ENCODE data around the gene ZNF185. TPM values are rescaled to one million over a fixed set of nuclear protein-coding genes. Genes with fewer than 3 reads are reported as not detected.

The ZNF185 gene
- total RNA-seq, 4 donors from 2014 or later = 0.56 to 2.2 (median 1.3) TPM

DNA sequence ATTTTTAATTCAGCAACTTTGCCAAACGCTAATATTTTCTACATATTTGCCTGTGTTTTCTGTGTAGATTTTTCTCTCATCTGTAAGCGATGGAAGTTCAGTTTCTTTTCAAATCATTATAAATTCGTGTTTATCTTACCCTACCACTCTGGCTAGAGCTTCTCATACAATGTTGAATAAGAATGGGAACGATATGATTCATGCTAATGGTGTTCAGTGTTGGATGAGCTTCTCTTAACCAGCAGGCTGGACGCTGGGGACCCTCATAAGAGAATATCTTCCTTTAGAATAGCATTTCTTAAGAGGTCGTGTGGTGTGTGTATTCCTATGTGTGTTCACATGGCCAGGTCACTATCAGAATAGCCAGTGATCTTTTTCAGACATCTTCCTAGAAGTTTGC is 36.0 kb upstream of the ZNF185 start:
- Histone ChIP-seq H3K27ac (no peak overlapping the region), H3K36me3 (peaks cover 0 to 8% of the 10 kb centered on the region in 2 donors), H3K4me1 (no peaks in the 10 kb centered on the region), H3K27me3 (no peaks in the 10 kb centered on the region), H3K9me3 (no peaks in the 10 kb centered on the region), H3K4me3 (no peak overlapping the region)
- TF ChIP-seq CTCF (IDR thresholded peaks at IDR 0.05 in 4 of 5, conservative IDR thresholded peaks at IDR 0.05 in 1 of 5) (no peak), POLR2A (IDR thresholded peaks at IDR 0.05) (no peak)
- intact Hi-C loops (cut with DNase I; ENCODE audit: low total_unique reads) = no loop called here
- no peak for ATAC-seq
- in situ Hi-C loops (cut with MboI; ENCODE audit: low sequenced_read_pairs in 4 of 4) = no loop called here
- no peak for DNase-seq

DNA sequence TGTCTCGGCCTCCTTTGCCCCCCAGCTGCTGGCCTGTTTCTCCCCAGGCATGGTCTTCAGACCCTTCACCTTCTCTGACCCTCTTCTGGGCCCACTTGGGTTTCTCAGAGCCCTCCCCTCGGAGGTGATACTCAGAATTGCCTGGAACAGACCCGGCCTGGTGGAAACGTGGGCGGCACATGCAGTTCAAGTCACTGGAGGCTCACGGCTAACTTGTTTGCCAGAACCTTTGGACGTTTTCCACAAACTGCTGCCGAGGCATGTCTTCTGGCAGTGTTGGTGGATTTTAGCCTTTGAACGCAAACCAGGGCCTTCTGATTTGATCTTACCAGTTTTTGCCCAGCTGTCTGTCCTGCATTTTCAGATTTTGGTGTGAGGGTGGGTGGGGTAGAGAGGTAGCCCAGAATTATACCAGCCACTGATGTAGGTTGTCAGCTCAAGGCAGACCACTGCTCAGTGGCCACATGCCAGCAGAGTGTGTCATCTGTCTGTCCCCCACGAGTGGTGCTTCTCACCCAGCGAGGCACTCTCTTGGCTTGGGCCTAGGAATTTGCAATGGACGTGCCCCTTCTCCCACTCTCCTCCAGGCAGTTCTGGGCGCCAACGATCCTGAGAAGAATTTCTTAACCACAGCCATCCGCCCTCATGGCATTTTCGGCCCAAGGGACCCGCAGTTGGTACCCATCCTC is 32.5 kb upstream of the ZNF185 start:
- ATAC-seq = no peak
- TF ChIP-seq CTCF (IDR thresholded peaks at IDR 0.05 in 4 of 5, conservative IDR thresholded peaks at IDR 0.05 in 1 of 5) (no peak), POLR2A (IDR thresholded peaks at IDR 0.05) (no peak)
- no peak for DNase-seq
- intact Hi-C loops (cut with DNase I; ENCODE audit: low total_unique reads) (no loop called here), in situ Hi-C loops (cut with MboI; ENCODE audit: low sequenced_read_pairs in 4 of 4) (no loop called here)
- no peak overlapping the region for H3K4me3 ChIP-seq
- no peaks in the 10 kb centered on the region for H3K27me3 ChIP-seq
- H3K9me3 ChIP-seq = no peaks in the 10 kb centered on the region
- H3K27ac ChIP-seq = no peak overlapping the region
- H3K4me1 ChIP-seq = no peaks in the 10 kb centered on the region
- peaks cover 0 to 24% of the 10 kb centered on the region in 2 donors for H3K36me3 ChIP-seq

- peaks cover 0 to 24% of the 10 kb centered on the region in 2 donors for H3K36me3 ChIP-seq
Observed at GRCh38 chrX:152866386-152866785, 31.5 kb upstream of the ZNF185 start.

GRCh38 chrX:152869972-152870371 is 27.9 kb upstream of the ZNF185 start:
- no peak for ATAC-seq
- TF ChIP-seq CTCF (IDR thresholded peaks at IDR 0.05 in 4 of 5, conservative IDR thresholded peaks at IDR 0.05 in 1 of 5) (no peak), POLR2A (IDR thresholded peaks at IDR 0.05) (no peak)
- in situ Hi-C loops (cut with MboI; ENCODE audit: low sequenced_read_pairs in 4 of 4) = no loop called here

More at GRCh38 chrX:152866386-152866785, 31.5 kb upstream of the ZNF185 start:
- intact Hi-C loops (cut with DNase I; ENCODE audit: low total_unique reads) = no loop called here
- DNase-seq = no peak
- in situ Hi-C loops (cut with MboI; ENCODE audit: low sequenced_read_pairs in 4 of 4) = no loop called here
- TF ChIP-seq CTCF (IDR thresholded peaks at IDR 0.05 in 4 of 5, conservative IDR thresholded peaks at IDR 0.05 in 1 of 5) = no peak
- no peak for TF ChIP-seq POLR2A (IDR thresholded peaks at IDR 0.05)
- no peak overlapping the region for H3K27ac ChIP-seq
- no peak overlapping the region for H3K4me3 ChIP-seq
- ATAC-seq = no peak
- no peaks in the 10 kb centered on the region for H3K9me3 ChIP-seq
- no peaks in the 10 kb centered on the region for H3K27me3 ChIP-seq
- no peaks in the 10 kb centered on the region for H3K4me1 ChIP-seq

GRCh38 chrX:152871260-152871659 is 26.6 kb upstream of the ZNF185 start:
- Histone ChIP-seq H3K27ac (no peak overlapping the region), H3K9me3 (no peaks in the 10 kb centered on the region), H3K4me1 (no peaks in the 10 kb centered on the region), H3K27me3 (no peaks in the 10 kb centered on the region), H3K4me3 (no peak overlapping the region), H3K36me3 (peaks cover 0 to 16% of the 10 kb centered on the region in 2 donors)
- DNase-seq = no peak
- in situ Hi-C loops (cut with MboI; ENCODE audit: low sequenced_read_pairs in 4 of 4) = no loop called here
- ATAC-seq = no peak
- intact Hi-C loops (cut with DNase I; ENCODE audit: low total_unique reads) = no loop called here
- TF ChIP-seq CTCF (IDR thresholded peaks at IDR 0.05 in 4 of 5, conservative IDR thresholded peaks at IDR 0.05 in 1 of 5) = no peak

More at GRCh38 chrX:152869972-152870371, 27.9 kb upstream of the ZNF185 start:
- no peak overlapping the region for H3K4me3 ChIP-seq
- H3K9me3 ChIP-seq = no peaks in the 10 kb centered on the region
- H3K4me1 ChIP-seq = no peaks in the 10 kb centered on the region
- peaks cover 0 to 16% of the 10 kb centered on the region in 2 donors for H3K36me3 ChIP-seq
- DNase-seq = no peak
- no peaks in the 10 kb centered on the region for H3K27me3 ChIP-seq
- intact Hi-C loops (cut with DNase I; ENCODE audit: low total_unique reads) = no loop called here
- no peak overlapping the region for H3K27ac ChIP-seq
